Esophagus squamous epithelium (tissue), 5 donors: Measurements from ENCODE around the gene RBM39. TPM values are rescaled to one million over a fixed set of nuclear protein-coding genes. Genes with fewer than 3 reads are reported as not detected.
"Not testable (repeated sequence)": the region's sequence is repeated elsewhere in the genome, so short reads cannot be mapped to it uniquely, and the experiment has no call there.

Experiments
- DNase-seq: peaks from one replicate; lab custom pipeline; 2025; lab: John Stamatoyannopoulos, UW
- H3K27ac ChIP-seq, 4 donors: fragments of 200-600 bp; sonication (generic); one replicate each; pipeline ENCODE4 v1.5.1; 2016 to 2019; ENCODE audit warnings: mild to moderate bottlenecking in 1 of 4
- H3K27me3 ChIP-seq, 4 donors: fragments of 200-600 bp; sonication (generic); 1 replicate in 3 of 4; 2 replicates in 1 of 4; pipeline versions ENCODE4 v1.5.1 to v1.6.0; 2017 to 2021; ENCODE audit warnings: antibody characterized with exemption in 1 of 4
- H3K36me3 ChIP-seq, 3 donors: fragments of 200-600 bp; sonication (generic); one replicate each; pipeline ENCODE4 v1.5.1; 2016 to 2019
- H3K4me1 ChIP-seq, 3 donors: fragments of 200-600 bp; sonication (generic); one replicate each; pipeline ENCODE4 v1.5.1; 2017 to 2019
- H3K4me3 ChIP-seq, 4 donors: fragments of 200-600 bp; sonication (generic); 1 replicate in 3 of 4; 2 replicates in 1 of 4; pipeline ENCODE4 v1.5.1; 2016 to 2019; ENCODE audit warnings: mild to moderate bottlenecking in 2 of 4, moderate library complexity in 1 of 4
- H3K9me3 ChIP-seq, 3 donors: fragments of 200-600 bp; sonication (generic); one replicate each; pipeline ENCODE4 v1.5.1; 2016 to 2019
- POLR2A ChIP-seq, 4 donors: fragments of 450-650 bp; IDR thresholded peaks; one replicate each; pipeline ENCODE4 v1.6.1; 2017; ENCODE audit warnings: antibody characterized with exemption in 4 of 4, mild to moderate bottlenecking in 4 of 4, moderate library complexity in 3 of 4
- WGBS, 2 donors: methylation state at CpG; one replicate each; pipeline ENCODE4 v1.1.5; 2018; 5-methylcytosine and 5-hydroxymethylcytosine counted together
- intact Hi-C: fragments of 100-400 bp; cut with DNase I; formaldehyde crosslinking; loops from one replicate; pipeline ENCODE4 v1.15.0; 2022
- total RNA-seq, 4 donors: library from RNA; depleted of rRNA; stranded (reverse); fragments of >200 nt; gene quantifications; one replicate each; pipeline ENCODE4 v1.1.0, GENCODE V29; 2016
- TF ChIP-seq, protein P1 (sequence below), 6 experiments: fragments of 450-650 bp in 4 of 6; fragments of 200-600 bp in 2 of 6; sonication (generic) in 2 of 6; IDR thresholded peaks; one replicate each; pipeline ENCODE4 v1.5.1; 2016 to 2019; ENCODE audit warnings: antibody characterized with exemption in 6 of 6, mild to moderate bottlenecking in 4 of 6, moderate library complexity in 4 of 6
- donor health status: DM: yes; HTN: yes; CAD: no.

Gene RBM39
- total RNA-seq, 4 donors from 2014 or later = 149 to 326 (median 182) TPM

- intact Hi-C loops = no loop called here
- Histone ChIP-seq H3K4me1 (peaks cover 0 to 34% (median 4%) of the 10 kb centered on the region in 3 donors), H3K27ac (no peak overlapping the region), H3K27me3 (no peaks in the 10 kb centered on the region), H3K9me3 (no peaks in the 10 kb centered on the region), H3K36me3 (peaks cover 45 to 100% (median 65%) of the 10 kb centered on the region in 3 donors), H3K4me3 (no peak overlapping the region)
- 91 to 93% methylated on average over 2 of the region's 2 CpGs for WGBS, 2 donors
- no peak for DNase-seq
- no peak for TF ChIP-seq POLR2A (IDR thresholded peaks at IDR 0.05)
- TF ChIP-seq, protein P1, sequence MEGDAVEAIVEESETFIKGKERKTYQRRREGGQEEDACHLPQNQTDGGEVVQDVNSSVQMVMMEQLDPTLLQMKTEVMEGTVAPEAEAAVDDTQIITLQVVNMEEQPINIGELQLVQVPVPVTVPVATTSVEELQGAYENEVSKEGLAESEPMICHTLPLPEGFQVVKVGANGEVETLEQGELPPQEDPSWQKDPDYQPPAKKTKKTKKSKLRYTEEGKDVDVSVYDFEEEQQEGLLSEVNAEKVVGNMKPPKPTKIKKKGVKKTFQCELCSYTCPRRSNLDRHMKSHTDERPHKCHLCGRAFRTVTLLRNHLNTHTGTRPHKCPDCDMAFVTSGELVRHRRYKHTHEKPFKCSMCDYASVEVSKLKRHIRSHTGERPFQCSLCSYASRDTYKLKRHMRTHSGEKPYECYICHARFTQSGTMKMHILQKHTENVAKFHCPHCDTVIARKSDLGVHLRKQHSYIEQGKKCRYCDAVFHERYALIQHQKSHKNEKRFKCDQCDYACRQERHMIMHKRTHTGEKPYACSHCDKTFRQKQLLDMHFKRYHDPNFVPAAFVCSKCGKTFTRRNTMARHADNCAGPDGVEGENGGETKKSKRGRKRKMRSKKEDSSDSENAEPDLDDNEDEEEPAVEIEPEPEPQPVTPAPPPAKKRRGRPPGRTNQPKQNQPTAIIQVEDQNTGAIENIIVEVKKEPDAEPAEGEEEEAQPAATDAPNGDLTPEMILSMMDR (IDR thresholded peaks at IDR 0.05) = no peak
Measured at GRCh38 chr20:35715652-35716051, 26.4 kb downstream of the RBM39 start.

DNA sequence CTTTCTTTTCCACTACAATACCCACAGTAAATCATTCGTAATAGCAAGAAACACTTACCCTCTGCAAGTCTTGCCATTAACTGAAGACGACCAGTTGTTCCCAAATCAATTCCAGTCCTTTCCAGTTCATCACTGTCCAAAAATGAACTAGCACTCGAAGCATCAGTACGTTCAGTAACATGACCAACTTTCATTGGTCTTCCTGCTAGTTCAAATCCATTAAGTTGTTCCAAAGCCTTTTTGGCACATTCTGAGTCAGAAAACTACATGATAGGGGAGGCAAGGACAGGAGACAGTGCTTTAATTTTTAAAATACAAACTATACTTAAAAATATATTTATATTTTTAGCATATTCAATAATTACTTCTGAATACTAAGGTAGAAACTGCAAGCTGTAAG is 27.9 kb downstream of the RBM39 start:
- no peak overlapping the region for H3K4me3 ChIP-seq
- no peak overlapping the region for H3K27ac ChIP-seq
- no peaks in the 10 kb centered on the region for H3K27me3 ChIP-seq
- peaks cover 33 to 100% (median 58%) of the 10 kb centered on the region in 3 donors for H3K36me3 ChIP-seq
- H3K4me1 ChIP-seq = peaks cover 0 to 39% (median 6%) of the 10 kb centered on the region in 3 donors
- H3K9me3 ChIP-seq = no peaks in the 10 kb centered on the region
- WGBS, 2 donors = 70 to 72% methylated on average over 4 of the region's 4 CpGs
- TF ChIP-seq, protein P1 (IDR thresholded peaks at IDR 0.05) = no peak
- no peak for TF ChIP-seq POLR2A (IDR thresholded peaks at IDR 0.05)
- DNase-seq = no peak
- intact Hi-C loops = no loop called here

GRCh38 chr20:35713120-35713519 is 28.9 kb downstream of the RBM39 start:
- H3K4me3 ChIP-seq, H3K27ac ChIP-seq, DNase-seq, H3K9me3 ChIP-seq, H3K27me3 ChIP-seq, intact Hi-C loops: not testable (repeated sequence)
- Histone ChIP-seq H3K4me1 (peaks cover 0 to 42% (median 6%) of the 10 kb centered on the region in 3 donors), H3K36me3 (peaks cover 23 to 100% (median 50%) of the 10 kb centered on the region in 3 donors)
- 79 to 86% methylated on average over 7 of the region's 9 CpGs for WGBS, 2 donors

GRCh38 chr20:35711588-35712209 is 30.4 kb downstream of the RBM39 start:
- TF ChIP-seq POLR2A (IDR thresholded peaks at IDR 0.05) = no peak
- TF ChIP-seq, protein P1 (IDR thresholded peaks at IDR 0.05) = no peak
- Histone ChIP-seq H3K27ac (no peak overlapping the region), H3K4me1 (peaks cover 0 to 42% (median 6%) of the 10 kb centered on the region in 3 donors), H3K27me3 (no peaks in the 10 kb centered on the region), H3K36me3 (peaks cover 22 to 100% (median 44%) of the 10 kb centered on the region in 3 donors), H3K4me3 (no peak overlapping the region), H3K9me3 (no peaks in the 10 kb centered on the region)
- intact Hi-C loops = no loop called here
- WGBS, 2 donors = 70 to 75% methylated on average over 6 of the region's 6 CpGs
- DNase-seq = no peak

DNA sequence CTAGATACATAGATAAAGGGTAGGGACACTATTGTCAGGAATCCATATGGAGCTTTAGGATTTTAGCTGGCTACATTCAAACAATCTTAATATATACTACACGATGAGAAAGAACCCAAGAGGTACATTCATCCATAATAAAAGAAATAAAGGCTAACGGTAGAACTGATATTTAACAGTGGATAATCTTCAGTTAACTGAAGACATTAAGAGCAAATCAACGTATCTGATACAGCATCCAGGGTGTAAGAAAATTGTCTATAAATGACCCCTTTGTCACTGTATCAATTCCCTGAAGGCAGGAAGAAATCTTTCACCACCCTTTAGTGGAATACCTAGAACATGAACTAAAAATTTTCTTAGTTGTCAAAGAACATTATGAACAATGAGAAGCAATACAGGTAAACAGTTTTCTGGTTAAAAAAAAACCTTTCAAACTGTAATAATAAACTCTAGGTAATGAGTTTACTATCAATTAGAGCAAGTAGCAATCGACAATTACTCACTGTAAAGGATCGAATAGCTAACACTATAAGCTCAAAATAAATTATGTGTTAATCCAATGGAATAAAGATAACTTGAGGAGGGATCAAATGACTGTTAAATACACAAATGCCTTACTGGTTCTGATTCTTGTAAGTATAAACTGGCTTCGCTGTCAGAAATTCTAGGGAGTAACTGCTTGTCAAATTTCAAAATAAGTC is 31.0 kb downstream of the RBM39 start:
- no peak overlapping the region for H3K4me3 ChIP-seq
- H3K27ac ChIP-seq = no peak overlapping the region
- H3K27me3 ChIP-seq = no peaks in the 10 kb centered on the region
- WGBS, 2 donors = 54 to 55% methylated on average over 6 of the region's 6 CpGs
- TF ChIP-seq, protein P1 (IDR thresholded peaks at IDR 0.05) = no peak
- TF ChIP-seq POLR2A (IDR thresholded peaks at IDR 0.05) = no peak
- peaks cover 0 to 42% (median 6%) of the 10 kb centered on the region in 3 donors for H3K4me1 ChIP-seq
- H3K36me3 ChIP-seq = peaks cover 18 to 100% (median 46%) of the 10 kb centered on the region in 3 donors
- no peaks in the 10 kb centered on the region for H3K9me3 ChIP-seq
- DNase-seq = no peak
- intact Hi-C loops = no loop called here
